Activated naive CD8-positive, alpha-beta T cell treated with anti-CD3 and anti-CD28 coated beads, Interleukin-2, amount 10 ng/mL, durations not matched to agents 7 days and 5 days (primary cell): ENCODE results near the gene TMEM175. TPM values are rescaled to one million over a fixed set of nuclear protein-coding genes. Genes with fewer than 3 reads are reported as not detected.
"Not testable (repeated sequence)": the region's sequence is repeated elsewhere in the genome, so short reads cannot be mapped to it uniquely, and the experiment has no call there.

Source experiments
- ATAC-seq: fragments of 150-1000 bp; cut with Tn5 transposase; one replicate; pipeline ENCODE4 v1.10.0; 2021; ENCODE audit warnings: low read depth, moderate library complexity
- POLR2A ChIA-PET: fragments of 350-600 bp; sonication (Branson Sonifier 250); formaldehyde crosslinking; loops from one replicate; lab custom pipeline; 2021; ENCODE audit warnings: antibody characterized with exemption; lab: Charles Lee
- DNase-seq: peaks from one replicate; pipeline ENCODE4 v3.0.0; 2021
- H3K27ac Mint-ChIP-seq: one replicate; pipeline ENCODE4 v1.8.0; 2022; ENCODE audit warnings: mild to moderate bottlenecking, mixed read lengths
- H3K27me3 Mint-ChIP-seq: one replicate; pipeline ENCODE4 v1.8.0; 2022; ENCODE audit warnings: mild to moderate bottlenecking, moderate library complexity, mixed read lengths
- H3K36me3 Mint-ChIP-seq: one replicate; pipeline ENCODE4 v1.8.0; 2021; ENCODE audit warnings: mild to moderate bottlenecking, mixed read lengths
- H3K4me1 Mint-ChIP-seq: one replicate; pipeline ENCODE4 v1.8.0; 2021; ENCODE audit warnings: mixed read lengths
- H3K4me3 Mint-ChIP-seq: one replicate; pipeline ENCODE4 v1.8.0; 2022; ENCODE audit warnings: mild to moderate bottlenecking, moderate library complexity, mixed read lengths
- H3K9me3 Mint-ChIP-seq: one replicate; pipeline ENCODE4 v1.8.0; 2021; ENCODE audit warnings: mixed read lengths
- total RNA-seq, 2 experiments: library from RNA; stranded (reverse); gene quantifications; one replicate each; pipeline ENCODE4 v1.2.3, GENCODE V29; 2021

TMEM175 gene
- total RNA-seq, 2 experiments from 2014 or later, result 38.2 to 39.8 TPM

- H3K9me3 Mint-ChIP-seq, POLR2A ChIA-PET, DNase-seq, H3K27ac Mint-ChIP-seq, ATAC-seq, H3K36me3 Mint-ChIP-seq, H3K4me3 Mint-ChIP-seq, H3K27me3 Mint-ChIP-seq: not testable (repeated sequence)
- peaks cover 34% of the 10 kb centered on the region for H3K4me1 Mint-ChIP-seq
Observed at GRCh38 chr4:927566-927965, 4.7 kb upstream of the TMEM175 start.

GRCh38 chr4:929096-929765 lies 3.0 kb upstream of the TMEM175 start:
- POLR2A ChIA-PET, result interaction anchor here (1.6 to 5.4 kb wide), 2 partner anchors 17 to 148 kb away, joined by 7 to 35 read pairs; no protein-coding TSS in a partner anchor
- H3K4me3 Mint-ChIP-seq, result no peak overlapping the region
- DNase-seq, result no peak
- no peaks in the 10 kb centered on the region for H3K27me3 Mint-ChIP-seq
- peak overlapping the region; percentile 6 for H3K27ac Mint-ChIP-seq
- peaks cover 29% of the 10 kb centered on the region for H3K4me1 Mint-ChIP-seq
- ATAC-seq, result no peak
- H3K36me3 Mint-ChIP-seq, result peaks cover 1% of the 10 kb centered on the region
- H3K9me3 Mint-ChIP-seq, result no peaks in the 10 kb centered on the region

GRCh38 chr4:930028-930551 lies 2.2 kb upstream of the TMEM175 start:
- Mint-ChIP-seq H3K4me1 (peaks cover 22% of the 10 kb centered on the region), H3K36me3 (no peaks in the 10 kb centered on the region), H3K9me3 (no peaks in the 10 kb centered on the region), H3K4me3 (peak overlapping the region; percentile 93), H3K27ac (peak overlapping the region; percentile 95), H3K27me3 (no peaks in the 10 kb centered on the region)
- no peak for DNase-seq
- no peak for ATAC-seq
- POLR2A ChIA-PET, result interaction anchor here (0.9 to 5.4 kb wide), 7 partner anchors 8 to 457 kb away, joined by 3 to 35 read pairs (median 7); partner anchors contain the start of gene IDUA

- Mint-ChIP-seq H3K4me1 (peaks cover 19% of the 10 kb centered on the region), H3K36me3 (no peaks in the 10 kb centered on the region), H3K4me3 (peak overlapping the region; percentile 93), H3K27me3 (no peaks in the 10 kb centered on the region), H3K9me3 (no peaks in the 10 kb centered on the region), H3K27ac (peak overlapping the region; percentile 95)
- POLR2A ChIA-PET, result interaction anchor here (0.9 to 5.4 kb wide), 9 partner anchors 9 to 457 kb away, joined by 3 to 35 read pairs (median 4); partner anchors contain the start of genes IDUA and MAEA
- DNase-seq (no peak), ATAC-seq (no peak)
Observed at GRCh38 chr4:930827-931193, 1.4 kb upstream of the TMEM175 start.

- Mint-ChIP-seq H3K9me3 (no peaks in the 10 kb centered on the region), H3K36me3 (no peaks in the 10 kb centered on the region), H3K27ac (peak overlapping the region; percentile 95), H3K27me3 (no peaks in the 10 kb centered on the region), H3K4me3 (peak overlapping the region; percentile 93), H3K4me1 (peaks cover 22% of the 10 kb centered on the region)
- peak; percentile 43 for DNase-seq
- POLR2A ChIA-PET, result interaction anchor here (0.8 to 5.4 kb wide), 14 partner anchors 8 to 458 kb away, joined by 3 to 35 read pairs (median 4); partner anchors contain the start of genes DGKQ, FGFRL1, IDUA and MAEA
- no peak for ATAC-seq
Observed at GRCh38 chr4:931194-931959, 883 bp upstream of the TMEM175 start.

GRCh38 chr4:932713-933070 lies 432 bp downstream of the TMEM175 start:
- POLR2A ChIA-PET, result interaction anchor here (0.8 to 5.4 kb wide), 8 partner anchors 9 to 159 kb away, joined by 3 to 35 read pairs (median 4); partner anchors contain the start of genes DGKQ, FGFRL1 and IDUA
- Mint-ChIP-seq H3K4me3 (peak overlapping the region; percentile 93), H3K27me3 (no peaks in the 10 kb centered on the region), H3K4me1 (peaks cover 23% of the 10 kb centered on the region), H3K36me3 (no peaks in the 10 kb centered on the region), H3K9me3 (no peaks in the 10 kb centered on the region), H3K27ac (peak overlapping the region; percentile 95)
- no peak for DNase-seq
- peak; percentile 2 for ATAC-seq

GRCh38 chr4:939508-939907 lies 7.2 kb downstream of the TMEM175 start:
- POLR2A ChIA-PET, result interaction anchor here (0.6 kb wide), 1 partner anchor 35 kb away, joined by 3 read pairs; no protein-coding TSS in a partner anchor
- not testable (repeated sequence) for H3K27me3 Mint-ChIP-seq, H3K27ac Mint-ChIP-seq, H3K36me3 Mint-ChIP-seq, ATAC-seq, H3K4me3 Mint-ChIP-seq, DNase-seq, H3K9me3 Mint-ChIP-seq, H3K4me1 Mint-ChIP-seq

- ATAC-seq (no peak), DNase-seq (no peak)
- Mint-ChIP-seq H3K9me3 (no peaks in the 10 kb centered on the region), H3K4me1 (no peaks in the 10 kb centered on the region), H3K27me3 (no peaks in the 10 kb centered on the region), H3K4me3 (no peak overlapping the region), H3K27ac (no peak overlapping the region), H3K36me3 (peaks cover 3% of the 10 kb centered on the region)
- POLR2A ChIA-PET, result no interaction called here
Observed at GRCh38 chr4:945274-946102, 13.2 kb downstream of the TMEM175 start.

GRCh38 chr4:946103-946450 lies 13.8 kb downstream of the TMEM175 start:
- Mint-ChIP-seq H3K27me3 (no peaks in the 10 kb centered on the region), H3K9me3 (no peaks in the 10 kb centered on the region), H3K27ac (no peak overlapping the region), H3K4me1 (no peaks in the 10 kb centered on the region), H3K4me3 (no peak overlapping the region), H3K36me3 (peaks cover 3% of the 10 kb centered on the region)
- POLR2A ChIA-PET, result no interaction called here
- ATAC-seq, result no peak
- DNase-seq, result no peak

- peaks cover 3% of the 10 kb centered on the region for H3K36me3 Mint-ChIP-seq
- no peak for DNase-seq
- H3K4me1 Mint-ChIP-seq, result no peaks in the 10 kb centered on the region
- H3K27ac Mint-ChIP-seq, result no peak overlapping the region
- no peak overlapping the region for H3K4me3 Mint-ChIP-seq
- no peaks in the 10 kb centered on the region for H3K27me3 Mint-ChIP-seq
- H3K9me3 Mint-ChIP-seq, result no peaks in the 10 kb centered on the region
- no peak for ATAC-seq
- POLR2A ChIA-PET, result no interaction called here
Observed at GRCh38 chr4:946517-947471, 14.5 kb downstream of the TMEM175 start.

GRCh38 chr4:947491-947971 lies 15.3 kb downstream of the TMEM175 start:
- H3K4me1 Mint-ChIP-seq, result no peaks in the 10 kb centered on the region
- peaks cover 3% of the 10 kb centered on the region for H3K36me3 Mint-ChIP-seq
- no peaks in the 10 kb centered on the region for H3K27me3 Mint-ChIP-seq
- H3K9me3 Mint-ChIP-seq, result no peaks in the 10 kb centered on the region
- POLR2A ChIA-PET, result interaction anchor here (1.1 kb wide), 1 partner anchor 15 kb away, joined by 3 read pairs; the partner anchor contains the start of genes GAK and TMEM175
- ATAC-seq, result no peak
- H3K4me3 Mint-ChIP-seq, result no peak overlapping the region
- DNase-seq, result no peak
- H3K27ac Mint-ChIP-seq, result no peak overlapping the region
